Chondrocyte (in vitro differentiated cells): Measurements from ENCODE around the gene UTP3. TPM values are rescaled to one million over a fixed set of nuclear protein-coding genes. Genes with fewer than 3 reads are reported as not detected.
"Not testable (repeated sequence)": the region's sequence is repeated elsewhere in the genome, so short reads cannot be mapped to it uniquely, and the experiment has no call there.

Experiments
- DNase-seq: peaks from one replicate; pipeline ENCODE4 v3.0.0; 2021; ENCODE audit warnings: mixed read lengths, low spot score
- H3K27ac Mint-ChIP-seq: one replicate; pipeline ENCODE4 v1.8.0; 2021; ENCODE audit warnings: mild to moderate bottlenecking, moderate library complexity, mixed read lengths; ENCODE audit not compliant: unreplicated experiment
- H3K27me3 Mint-ChIP-seq: 2 replicates; pipeline ENCODE4 v1.8.0; 2021; ENCODE audit warnings: low read depth, mixed read lengths
- H3K36me3 Mint-ChIP-seq: 2 replicates; pipeline ENCODE4 v1.8.0; 2021; ENCODE audit warnings: low read depth, mixed read lengths
- H3K4me1 Mint-ChIP-seq: 2 replicates; pipeline ENCODE4 v1.8.0; 2021; ENCODE audit warnings: low read depth, mild to moderate bottlenecking, mixed read lengths
- H3K4me3 Mint-ChIP-seq: one replicate; pipeline ENCODE4 v1.8.0; 2021; ENCODE audit warnings: mild to moderate bottlenecking, moderate library complexity, mixed read lengths; ENCODE audit not compliant: unreplicated experiment
- H3K9me3 Mint-ChIP-seq: 2 replicates; pipeline ENCODE4 v1.8.0; 2021; ENCODE audit warnings: low read depth, mixed read lengths
- CTCF ChIP-seq: fragments of 200-600 bp; sonication (generic); IDR thresholded peaks from 2 replicates; pipeline ENCODE4 v1.5.0; 2021; ENCODE audit warnings: antibody characterized with exemption, mild to moderate bottlenecking, moderate library complexity
- total RNA-seq: library from RNA; stranded (reverse); gene quantifications from 3 replicates; pipeline ENCODE4 v1.2.1, GENCODE V29; 2021

Gene UTP3
- total RNA-seq, 1 donor from 2014 or later = 25.7 TPM

DNA sequence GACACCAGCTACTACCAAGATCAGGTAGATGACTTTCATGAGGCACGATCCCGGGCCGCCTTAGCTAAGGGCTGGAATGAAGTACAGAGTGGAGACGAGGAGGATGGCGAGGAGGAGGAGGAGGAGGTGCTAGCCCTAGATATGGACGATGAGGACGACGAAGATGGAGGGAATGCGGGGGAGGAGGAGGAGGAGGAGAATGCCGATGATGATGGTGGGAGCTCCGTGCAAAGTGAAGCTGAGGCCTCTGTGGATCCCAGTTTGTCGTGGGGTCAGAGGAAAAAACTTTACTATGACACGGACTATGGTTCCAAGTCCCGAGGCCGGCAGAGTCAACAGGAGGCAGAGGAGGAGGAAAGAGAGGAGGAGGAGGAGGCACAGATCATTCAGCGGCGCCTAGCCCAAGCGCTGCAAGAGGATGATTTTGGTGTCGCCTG, 481 bp downstream of the UTP3 start:
- Mint-ChIP-seq H3K27ac (peak overlapping the region; percentile 99), H3K9me3 (no peaks in the 10 kb centered on the region), H3K4me3 (peak overlapping the region; percentile 98), H3K36me3 (peaks cover 4% of the 10 kb centered on the region), H3K4me1 (peaks cover 38% of the 10 kb centered on the region), H3K27me3 (peaks cover 4% of the 10 kb centered on the region)
- no peak for TF ChIP-seq CTCF
- no peak for DNase-seq

DNA sequence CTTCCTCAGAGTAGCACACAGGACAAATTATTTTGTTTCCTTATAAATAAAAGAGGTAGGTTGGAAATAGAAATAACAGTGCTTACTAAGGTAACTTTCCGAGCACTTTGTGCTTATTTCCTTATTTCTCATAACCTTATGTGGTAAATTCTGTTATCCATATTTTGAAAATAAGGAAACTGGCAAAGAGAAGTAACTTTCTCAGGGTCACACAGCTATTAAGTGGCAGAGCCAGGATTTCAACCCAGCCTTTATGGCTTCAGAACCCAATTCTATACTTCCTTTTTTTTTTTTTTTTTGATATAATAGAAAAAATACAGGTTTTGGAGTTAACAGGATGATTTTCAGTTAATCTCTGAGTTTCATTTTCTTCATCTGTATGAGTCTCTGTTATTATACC, 3.3 kb downstream of the UTP3 start:
- no peak for DNase-seq
- no peak for TF ChIP-seq CTCF
- Mint-ChIP-seq H3K4me3 (no peak overlapping the region), H3K36me3 (peaks cover 4% of the 10 kb centered on the region), H3K27ac (no peak overlapping the region), H3K9me3 (no peaks in the 10 kb centered on the region), H3K27me3 (no peaks in the 10 kb centered on the region), H3K4me1 (peaks cover 38% of the 10 kb centered on the region)

DNA sequence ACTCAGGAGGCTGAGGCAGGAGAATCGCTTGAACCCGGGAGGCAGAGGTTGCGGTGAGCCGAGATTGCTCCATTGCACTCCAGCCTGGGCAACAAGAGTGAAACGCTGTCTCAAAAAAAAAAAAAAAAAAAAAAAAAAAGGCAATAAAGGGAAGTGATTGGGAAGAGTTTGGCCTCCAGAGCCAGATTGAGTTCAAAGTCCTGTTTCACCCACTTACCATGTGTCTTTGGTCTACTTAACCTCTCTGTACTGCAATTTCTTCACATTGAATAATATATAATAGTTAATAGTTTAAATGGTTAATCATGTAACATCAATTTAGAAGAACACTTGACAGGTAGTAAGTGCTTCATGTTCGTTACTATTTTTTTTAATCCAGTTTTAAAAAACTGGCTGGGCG, 6.3 kb downstream of the UTP3 start:
- H3K27ac Mint-ChIP-seq, H3K36me3 Mint-ChIP-seq, DNase-seq, H3K9me3 Mint-ChIP-seq, H3K4me3 Mint-ChIP-seq, H3K27me3 Mint-ChIP-seq: not testable (repeated sequence)
- H3K4me1 Mint-ChIP-seq = peaks cover 16% of the 10 kb centered on the region

DNA sequence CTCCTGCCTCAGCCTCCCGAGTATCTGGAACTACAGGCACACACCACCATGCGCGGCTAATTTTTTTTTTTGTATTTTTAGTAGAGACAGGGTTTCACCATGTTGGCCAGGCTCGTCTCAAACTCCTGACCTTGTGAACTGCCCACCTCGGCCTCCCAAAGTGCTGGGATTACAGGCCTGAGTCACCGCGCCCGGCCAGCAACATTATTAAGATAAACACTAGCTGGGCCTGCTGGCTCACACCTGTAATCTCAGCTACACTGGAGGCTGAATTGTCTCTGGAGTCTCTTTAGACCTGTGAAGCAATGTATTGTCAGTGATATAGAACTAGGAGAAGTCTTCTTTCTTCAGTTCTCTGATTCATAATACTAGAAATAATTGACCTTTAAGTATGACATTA, 10.1 kb downstream of the UTP3 start:
- H3K27ac Mint-ChIP-seq, H3K4me3 Mint-ChIP-seq, H3K36me3 Mint-ChIP-seq, H3K27me3 Mint-ChIP-seq, DNase-seq, H3K4me1 Mint-ChIP-seq, H3K9me3 Mint-ChIP-seq: not testable (repeated sequence)

DNA sequence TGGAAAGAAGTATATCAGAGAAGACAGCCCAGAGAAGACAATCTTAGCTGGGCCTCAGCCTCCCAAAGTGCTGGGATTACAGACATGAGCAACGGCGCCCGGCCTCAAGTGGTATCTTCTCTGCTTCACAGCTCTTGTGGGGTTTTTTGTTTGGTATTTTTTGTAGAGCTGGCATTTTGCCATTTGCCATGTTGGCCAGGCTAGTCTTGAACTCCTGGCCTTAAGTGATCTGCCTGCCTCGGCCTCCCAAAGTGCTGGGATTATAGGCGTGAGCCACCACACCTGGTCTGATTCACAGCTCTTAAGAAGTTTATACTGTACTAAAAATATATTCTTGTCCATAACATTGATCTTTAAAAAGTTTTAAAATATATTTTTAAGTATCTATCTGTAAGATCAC, 12.4 kb downstream of the UTP3 start:
- no peak for DNase-seq
- Mint-ChIP-seq H3K9me3 (no peaks in the 10 kb centered on the region), H3K4me3 (no peak overlapping the region), H3K27ac (no peak overlapping the region), H3K4me1 (peaks cover 11% of the 10 kb centered on the region), H3K36me3 (no peaks in the 10 kb centered on the region), H3K27me3 (no peaks in the 10 kb centered on the region)
- no peak for TF ChIP-seq CTCF

DNA sequence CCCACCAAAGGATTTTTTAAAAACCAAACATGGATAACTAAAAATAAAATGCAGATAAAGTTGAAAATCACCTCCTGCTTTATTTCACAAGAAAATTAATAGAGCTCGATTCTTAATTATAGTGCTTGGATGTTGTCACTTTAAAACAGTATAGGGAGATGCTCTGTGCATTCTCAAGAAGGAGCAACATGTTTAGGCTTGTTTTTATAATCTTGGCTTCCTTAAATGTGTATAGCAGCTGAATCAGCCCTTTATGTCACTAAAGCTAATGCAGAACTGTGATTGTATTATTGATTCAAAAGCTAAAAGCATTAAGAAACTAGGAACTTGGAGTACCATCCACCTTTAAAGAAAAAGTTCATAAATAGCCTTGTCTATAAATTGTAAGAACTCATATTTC, 12.9 kb downstream of the UTP3 start:
- Mint-ChIP-seq H3K27ac (no peak overlapping the region), H3K36me3 (no peaks in the 10 kb centered on the region), H3K4me3 (no peak overlapping the region), H3K27me3 (no peaks in the 10 kb centered on the region), H3K4me1 (peaks cover 17% of the 10 kb centered on the region), H3K9me3 (no peaks in the 10 kb centered on the region)
- TF ChIP-seq CTCF = no peak
- no peak for DNase-seq

DNA sequence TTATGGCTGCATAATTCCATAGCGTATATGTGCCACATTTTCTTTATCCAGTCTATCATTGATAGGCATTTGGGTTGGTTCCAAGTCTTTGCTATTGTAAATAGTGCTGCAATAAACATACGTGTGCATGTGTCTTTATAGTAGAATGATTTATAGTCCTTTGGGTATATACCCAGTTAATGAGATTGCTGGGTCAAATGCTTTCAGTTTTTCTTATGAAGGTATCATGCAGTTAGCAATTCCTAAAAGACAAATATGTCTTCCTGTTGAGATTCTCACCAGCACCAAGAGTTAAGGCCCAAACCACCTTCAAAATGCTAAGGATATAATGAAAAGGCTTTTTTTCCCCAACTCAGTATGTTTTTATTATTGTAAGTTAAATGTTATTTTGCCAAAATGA, 14.3 kb downstream of the UTP3 start:
- H3K36me3 Mint-ChIP-seq, H3K9me3 Mint-ChIP-seq, H3K4me3 Mint-ChIP-seq, H3K27me3 Mint-ChIP-seq, H3K27ac Mint-ChIP-seq, DNase-seq: not testable (repeated sequence)
- peaks cover 24% of the 10 kb centered on the region for H3K4me1 Mint-ChIP-seq
